ENCODE data around the gene MIA3.

Gene MIA3

DNA sequence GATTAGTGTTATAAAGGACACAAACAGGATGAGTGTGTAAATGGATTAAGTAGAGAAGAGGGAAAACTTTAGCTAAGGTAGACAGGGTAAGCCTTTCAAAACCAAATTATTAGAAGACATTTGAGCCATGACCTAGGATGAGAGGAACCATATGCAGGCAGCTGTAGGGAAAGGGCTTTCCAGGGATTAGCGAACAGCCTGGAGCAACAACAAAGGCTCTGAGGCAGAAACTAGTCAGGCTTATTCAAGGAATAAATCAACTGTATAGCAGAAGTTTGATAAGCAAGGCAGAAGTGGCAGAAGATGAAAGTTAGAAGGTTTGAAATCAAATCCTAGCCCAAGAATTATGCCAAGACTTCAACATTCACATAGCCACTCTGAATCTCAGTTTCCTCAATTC, 73.1 kb downstream of the MIA3 start:
- Histone ChIP-seq H3K9me3 (no peaks in the 10 kb centered on the region), H3K9ac (no peak overlapping the region), H3K27me3 (no peaks in the 10 kb centered on the region), H4K20me1 (peaks cover 9% of the 10 kb centered on the region), H3K27ac (no peak overlapping the region), H3K4me1 (no peaks in the 10 kb centered on the region), H3K4me3 (no peak overlapping the region), H3K4me2 (no peak overlapping the region), H3K36me3 (peaks cover 29% of the 10 kb centered on the region)
- no peak for TF ChIP-seq Cebpa-rat (IDR thresholded peaks at IDR 0.05)

DNA sequence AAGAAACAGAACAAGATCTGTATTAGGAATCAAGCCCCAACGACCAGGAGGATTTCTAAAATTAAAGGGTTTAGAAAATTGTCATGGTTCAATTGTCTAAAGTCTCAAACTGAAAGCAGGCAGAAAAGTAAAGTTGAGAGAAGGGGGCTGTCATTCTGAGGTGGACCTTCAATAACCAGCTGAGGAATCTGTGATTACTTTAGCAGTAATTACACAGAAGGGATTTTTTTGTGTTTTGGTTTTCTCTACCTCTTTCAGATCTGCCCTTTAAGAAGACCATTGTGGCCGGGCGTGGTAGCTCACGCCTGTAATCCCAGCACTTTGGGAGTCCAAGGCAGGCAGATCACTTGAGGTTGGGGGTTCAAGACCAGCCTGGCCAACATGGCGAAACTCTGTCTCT, 77.0 kb downstream of the MIA3 start:
- Histone ChIP-seq H3K27me3 (no peaks in the 10 kb centered on the region), H3K27ac (no peak overlapping the region), H3K36me3 (peaks cover 27% of the 10 kb centered on the region)

DNA sequence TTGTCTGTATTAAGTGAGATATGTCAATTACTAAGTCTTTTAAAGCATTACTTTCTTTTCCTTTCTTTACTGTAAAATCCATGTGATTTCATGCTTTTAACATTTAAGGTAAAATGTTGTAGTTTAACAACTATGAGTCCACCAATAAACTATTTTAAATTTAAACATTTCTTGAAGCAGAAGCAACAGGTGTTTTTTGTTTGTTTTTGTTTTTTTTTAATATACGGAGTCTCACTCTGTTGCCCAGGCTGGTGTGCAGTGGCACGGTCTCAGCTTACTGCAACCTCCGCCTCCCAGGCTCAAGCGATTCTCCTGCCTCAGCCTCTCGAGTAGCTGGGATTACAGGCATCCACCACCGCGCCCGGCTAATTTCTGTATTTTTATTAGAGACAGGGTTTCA, 78.8 kb downstream of the MIA3 start:
- H3K9me3 ChIP-seq: peaks cover 6% of the 10 kb centered on the region; the same call in 1 of the 2 replicates
- no peak for TF ChIP-seq Cebpa-rat (IDR thresholded peaks at IDR 0.05)

More for the DNA sequence above, 77.0 kb downstream of the MIA3 start:
- Histone ChIP-seq H3K4me1 (no peaks in the 10 kb centered on the region), H3K4me3 (no peak overlapping the region), H3K9me3 (no peaks in the 10 kb centered on the region), H3K4me2 (no peak overlapping the region), H4K20me1 (peaks cover 9% of the 10 kb centered on the region), H3K9ac (no peak overlapping the region)
- TF ChIP-seq Cebpa-rat (IDR thresholded peaks at IDR 0.05): no peak

DNA sequence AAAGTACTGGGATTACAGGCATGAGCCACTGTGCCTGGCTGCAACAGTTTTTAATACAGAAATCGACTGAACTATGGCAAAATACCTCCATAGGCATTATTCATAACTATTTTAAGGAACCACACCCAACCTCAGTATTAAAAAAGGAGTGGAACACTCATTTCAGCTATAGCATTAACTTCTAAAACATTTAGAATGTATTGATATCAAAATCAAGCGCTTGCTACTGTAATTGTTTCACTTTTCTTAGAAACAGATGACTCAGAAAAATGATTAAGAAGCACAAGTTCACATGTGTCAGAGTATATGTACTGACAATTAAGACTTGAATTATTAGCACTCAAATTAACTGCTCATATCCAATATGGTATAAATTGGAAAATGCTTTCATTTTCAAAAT, 79.3 kb downstream of the MIA3 start:
- no peak overlapping the region for H3K4me2 ChIP-seq
- no peak overlapping the region for H3K9ac ChIP-seq
- H3K27ac ChIP-seq: no peak overlapping the region
- TF ChIP-seq Cebpa-rat (IDR thresholded peaks at IDR 0.05): no peak
- H3K4me1 ChIP-seq: no peaks in the 10 kb centered on the region
- peaks cover 6% of the 10 kb centered on the region; the same call in 1 of the 2 replicates for H3K9me3 ChIP-seq
- H4K20me1 ChIP-seq: peaks cover 9% of the 10 kb centered on the region
- no peaks in the 10 kb centered on the region for H3K27me3 ChIP-seq
- no peak overlapping the region for H3K4me3 ChIP-seq
- H3K36me3 ChIP-seq: peaks cover 47% of the 10 kb centered on the region

More for the DNA sequence above, 78.8 kb downstream of the MIA3 start:
- H3K36me3 ChIP-seq: peaks cover 46% of the 10 kb centered on the region
- peaks cover 9% of the 10 kb centered on the region for H4K20me1 ChIP-seq
- H3K27me3 ChIP-seq: no peaks in the 10 kb centered on the region
- no peak overlapping the region for H3K9ac ChIP-seq
- H3K4me2 ChIP-seq: no peak overlapping the region
- no peak overlapping the region for H3K27ac ChIP-seq
- no peak overlapping the region for H3K4me3 ChIP-seq
- no peaks in the 10 kb centered on the region for H3K4me1 ChIP-seq

- Histone ChIP-seq H4K20me1 (peaks cover 9% of the 10 kb centered on the region), H3K9me3 (peaks cover 6% of the 10 kb centered on the region; the same call in 1 of the 2 replicates), H3K4me2 (no peak overlapping the region), H3K4me1 (no peaks in the 10 kb centered on the region), H3K4me3 (no peak overlapping the region), H3K9ac (no peak overlapping the region), H3K27ac (no peak overlapping the region), H3K27me3 (no peaks in the 10 kb centered on the region), H3K36me3 (peaks cover 50% of the 10 kb centered on the region)
- TF ChIP-seq Cebpa-rat (IDR thresholded peaks at IDR 0.05): no peak
Measured at GRCh38 chr1:222697826-222698225, 79.9 kb downstream of the MIA3 start.

- no peak for TF ChIP-seq Cebpa-rat (IDR thresholded peaks at IDR 0.05)
- Histone ChIP-seq H3K9ac (no peak overlapping the region), H3K27me3 (no peaks in the 10 kb centered on the region), H3K4me1 (no peaks in the 10 kb centered on the region), H3K9me3 (peaks cover 37% of the 10 kb centered on the region), H3K4me2 (no peak overlapping the region), H4K20me1 (no peaks in the 10 kb centered on the region; the same call in 1 of the 2 replicates), H3K27ac (no peak overlapping the region), H3K4me3 (no peak overlapping the region), H3K36me3 (peaks cover 66% of the 10 kb centered on the region)
Measured at GRCh38 chr1:222702210-222702609, 84.3 kb downstream of the MIA3 start.

- Histone ChIP-seq H3K27ac (no peak overlapping the region), H4K20me1 (no peaks in the 10 kb centered on the region; the same call in 1 of the 2 replicates), H3K9me3 (peaks cover 37% of the 10 kb centered on the region), H3K4me1 (peaks cover 1% of the 10 kb centered on the region; the same call in 1 of the 2 replicates), H3K36me3 (peaks cover 60% of the 10 kb centered on the region), H3K9ac (no peak overlapping the region), H3K4me3 (no peak overlapping the region), H3K27me3 (no peaks in the 10 kb centered on the region), H3K4me2 (no peak overlapping the region)
- no peak for TF ChIP-seq Cebpa-rat (IDR thresholded peaks at IDR 0.05)
Measured at GRCh38 chr1:222704260-222704659, 86.4 kb downstream of the MIA3 start.

DNA sequence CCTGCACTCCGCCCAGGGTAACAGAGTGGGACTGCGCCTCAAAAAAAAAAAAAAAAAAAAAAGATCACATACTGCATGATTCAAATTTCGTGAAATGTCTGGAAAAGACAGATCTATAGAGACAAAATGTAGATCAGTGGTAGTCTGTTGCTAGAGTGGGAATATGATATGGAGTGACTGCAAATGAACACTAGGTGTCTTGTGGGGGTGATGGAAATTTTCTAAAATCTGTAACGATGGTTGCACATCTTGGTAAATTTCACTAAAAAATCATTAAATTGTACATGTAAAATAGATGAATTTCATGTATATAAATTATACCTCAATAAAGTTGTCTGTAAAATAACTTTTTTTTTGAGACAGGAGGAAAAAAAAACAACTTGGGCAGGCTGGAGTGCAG, 88.9 kb downstream of the MIA3 start:
- peaks cover 31% of the 10 kb centered on the region for H3K9me3 ChIP-seq
- no peak overlapping the region for H3K4me2 ChIP-seq
- no peak overlapping the region for H3K27ac ChIP-seq
- peaks cover 34% of the 10 kb centered on the region for H3K36me3 ChIP-seq
- H3K9ac ChIP-seq: no peak overlapping the region
- H3K4me3 ChIP-seq: no peak overlapping the region
- H3K4me1 ChIP-seq: peaks cover 18% of the 10 kb centered on the region
- H4K20me1 ChIP-seq: peaks cover 5% of the 10 kb centered on the region; the same call in 1 of the 2 replicates
- H3K27me3 ChIP-seq: no peaks in the 10 kb centered on the region
- TF ChIP-seq Cebpa-rat (IDR thresholded peaks at IDR 0.05): no peak

GRCh38 chr1:222709700-222710153, 91.8 kb downstream of the MIA3 start:
- Histone ChIP-seq H3K4me1 (peaks cover 26% of the 10 kb centered on the region), H4K20me1 (peaks cover 5% of the 10 kb centered on the region; the same call in 1 of the 2 replicates), H3K9me3 (peaks cover 23% of the 10 kb centered on the region), H3K27me3 (no peaks in the 10 kb centered on the region), H3K27ac (no peak overlapping the region), H3K36me3 (peaks cover 17% of the 10 kb centered on the region), H3K4me2 (peak overlapping the region; percentile 86; the same call in 1 of the 2 replicates), H3K9ac (no peak overlapping the region), H3K4me3 (no peak overlapping the region)
- no peak for TF ChIP-seq Cebpa-rat (IDR thresholded peaks at IDR 0.05)

DNA sequence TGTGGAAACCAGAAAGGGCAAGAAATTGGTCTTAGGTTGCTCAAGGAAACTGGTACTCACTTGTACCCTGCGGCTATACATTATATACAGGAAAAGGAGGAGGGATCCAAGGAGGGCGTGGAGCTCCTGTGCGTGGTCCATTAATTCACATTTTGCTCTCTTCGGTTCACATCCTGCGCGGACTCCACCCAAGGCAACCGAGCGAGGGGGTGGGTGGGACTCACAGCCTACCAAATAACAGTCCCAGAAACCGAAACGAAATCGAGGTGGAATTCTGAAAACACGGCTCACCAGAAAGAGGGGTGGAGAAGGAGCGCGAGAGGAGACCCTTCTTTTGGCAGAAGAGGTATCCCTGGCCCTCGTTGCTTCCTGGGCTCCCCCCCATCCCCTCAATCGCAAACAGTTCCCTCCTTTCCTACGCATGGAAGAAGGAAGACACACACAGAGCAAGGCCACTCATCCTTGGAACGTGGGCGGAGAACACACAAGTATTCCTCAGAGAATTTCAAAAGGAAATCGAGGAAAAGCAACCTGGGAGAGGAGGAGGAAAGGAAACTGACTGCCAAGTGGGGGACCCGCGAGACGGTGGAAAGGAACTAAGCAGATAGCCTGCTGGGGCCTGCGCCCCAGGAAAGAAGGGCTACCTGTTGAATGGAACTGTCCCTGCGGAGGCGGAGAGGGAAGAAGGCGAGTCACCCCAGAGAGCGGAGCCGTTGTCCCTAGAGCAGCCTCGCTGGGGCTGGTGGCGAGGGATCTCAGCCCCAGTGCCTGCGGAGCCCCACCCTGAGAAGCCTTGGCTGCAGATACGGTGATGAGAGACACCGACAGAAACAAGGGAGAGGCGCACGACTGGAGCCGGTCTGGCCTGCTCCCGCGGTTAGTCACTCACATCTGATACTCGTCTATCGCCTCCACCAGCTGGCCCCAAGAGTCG, 93.7 kb downstream of the MIA3 start:
- H3K36me3 ChIP-seq: peaks cover 21% of the 10 kb centered on the region
- H3K4me2 ChIP-seq: peak overlapping the region; percentile 86
- H4K20me1 ChIP-seq: 0 out of 2 replicates have a peak, but pooled peaks cover 5% of the 10 kb centered on the region
- peaks cover 7% of the 10 kb centered on the region; the same call in 1 of the 2 replicates for H3K9me3 ChIP-seq
- H3K9ac ChIP-seq: peak overlapping the region; percentile 92
- H3K27me3 ChIP-seq: no peaks in the 10 kb centered on the region
- peaks cover 26% of the 10 kb centered on the region for H3K4me1 ChIP-seq
- peak overlapping the region; percentile 97 for H3K4me3 ChIP-seq
- H3K27ac ChIP-seq: peak overlapping the region; percentile 82
- TF ChIP-seq Cebpa-rat (IDR thresholded peaks at IDR 0.05): no peak

All from BLaER1 (cell line).